HepG2 (cell line): Measurements from ENCODE around the gene PTPRE. TPM values are rescaled to one million over a fixed set of nuclear protein-coding genes. Genes with fewer than 3 reads are reported as not detected.

Source experiments
- ATAC-seq: fragments of 200-7000 bp; cut with Tn5 transposase; 3 replicates; pipeline ENCODE4 v1.9.1; 2020; ENCODE audit warnings: mild to moderate bottlenecking, moderate library complexity
- BruUV-seq: library from RNA; stranded (reverse); fragments of 400-500 nt; replicated peaks from 2 replicates; lab custom pipeline; 2021; lab: Mats Ljungman, UMichigan
- CTCF ChIA-PET: fragments of 300-600 bp; formaldehyde crosslinking; extraction: SDS; loops from one replicate; lab custom pipeline; 2021; ENCODE audit warnings: low total read pairs, inconsistent platforms, low intra/inter-chr PET ratio; lab: Yijun Ruan, JAX
- POLR2A ChIA-PET: fragments of 350-600 bp; sonication (Branson Sonifier 250); formaldehyde crosslinking; loops from one replicate; lab custom pipeline; 2020; ENCODE audit warnings: antibody characterized with exemption, inconsistent platforms; lab: Yijun Ruan, JAX
- DNase-seq: peaks from one replicate; pipeline ENCODE4 v3.0.0-alpha.2; 2015; ENCODE audit warnings: low spot score
- FAIRE-seq: peaks from 3 replicates; lab custom pipeline; 2011; peaks lifted over from hg19 to GRCh38; lab: Jason Lieb, UNC
- H2AFZ ChIP-seq: one replicate; pipeline ENCODE4 v1.6.1; 2011; ENCODE audit warnings: low read length, inconsistent platforms
- H3K27ac ChIP-seq: fragments of 300-600 bp; 3 replicates; pipeline ENCODE4 v1.8.0; 2011; ENCODE audit warnings: mixed run types, mild to moderate bottlenecking, mixed read lengths, low read length, inconsistent platforms; ENCODE audit not compliant: insufficient read depth; ENCODE audit errors: extremely low read length
- H3K27me3 ChIP-seq, 2 experiments: fragments of 200-600 bp in 1 of 2; 2 replicates in 1 of 2; 3 replicates in 1 of 2; pipeline versions ENCODE4 v1.6.0 to v1.8.0; 2011; ENCODE audit warnings: low read length in 2 of 2, mild to moderate bottlenecking in 2 of 2, moderate library complexity in 2 of 2, inconsistent platforms in 1 of 2; ENCODE audit not compliant: insufficient read depth in 2 of 2, control insufficient read depth in 1 of 2
- H3K36me3 ChIP-seq, 2 experiments: fragments of 200-600 bp in 1 of 2; replicated peaks in 1 of 2; 2 replicates in 1 of 2; 3 replicates in 1 of 2; pipeline versions ENCODE4 v1.5.1 to v1.8.0; 2011; ENCODE audit warnings: low read length in 2 of 2, inconsistent platforms in 1 of 2; ENCODE audit not compliant: insufficient read depth in 2 of 2, control insufficient read depth in 1 of 2
- H3K4me1 ChIP-seq: 2 replicates; pipeline ENCODE4 v1.5.1; 2012; ENCODE audit warnings: low read length, inconsistent platforms; ENCODE audit not compliant: insufficient read depth
- H3K4me2 ChIP-seq: 2 replicates; pipeline ENCODE4 v1.6.0; 2011; ENCODE audit warnings: low read depth, low read length, inconsistent platforms
- H3K4me3 ChIP-seq, 3 experiments: fragments of 200-600 bp in 1 of 3; sonication (generic), shearing (Covaris generic) in 1 of 3; replicated peaks in 1 of 3; 2 replicates each; pipeline ENCODE4 v1.5.1; 2011 to 2016; ENCODE audit warnings: low read length in 3 of 3, inconsistent platforms in 2 of 3, low read depth in 2 of 3, mild to moderate bottlenecking in 2 of 3, control low read depth in 1 of 3, mixed read lengths in 1 of 3; ENCODE audit not compliant: insufficient read depth in 1 of 3
- H3K79me2 ChIP-seq: one replicate; pipeline ENCODE4 v1.6.1; 2011; ENCODE audit warnings: low read length, inconsistent platforms; ENCODE audit not compliant: insufficient read depth
- H3K9ac ChIP-seq: 2 replicates; pipeline ENCODE4 v1.6.0; 2011; ENCODE audit warnings: mild to moderate bottlenecking, low read depth, low read length, inconsistent platforms; ENCODE audit not compliant: insufficient read depth
- H3K9me3 ChIP-seq: 2 replicates; pipeline ENCODE4 v1.5.1; 2012; ENCODE audit warnings: mild to moderate bottlenecking, low read length
- H4K20me1 ChIP-seq: 2 replicates; pipeline ENCODE4 v1.6.0; 2011; ENCODE audit warnings: inconsistent platforms, mild to moderate bottlenecking, low read length, moderate library complexity; ENCODE audit not compliant: insufficient read depth
- HDAC6 ChIP-seq: fragments of 200-600 bp; sonication (generic); IDR thresholded peaks from 2 replicates; pipeline ENCODE4 v1.7.0; 2017; ENCODE audit warnings: mild to moderate bottlenecking, antibody characterized with exemption, low read length, low read depth
- HNF4A ChIP-seq: sonication (generic); formaldehyde crosslinking; IDR thresholded peaks from 2 replicates; pipeline ENCODE4 v1.4.0; 2020; ENCODE audit warnings: missing genetic modification reagents
- HNF4G ChIP-seq, 2 experiments: sonication (generic) in 1 of 2; formaldehyde crosslinking in 1 of 2; IDR thresholded peaks; 2 replicates each; pipeline versions ENCODE4 v1.4.0 to v1.6.1; 2011 to 2020; ENCODE audit warnings: borderline replicate concordance in 2 of 2, low read depth in 2 of 2, mild to moderate bottlenecking in 2 of 2, low read length in 1 of 2, missing genetic modification reagents in 1 of 2, moderate library complexity in 1 of 2
- RNF2 ChIP-seq: fragments of 450-650 bp; conservative IDR thresholded peaks from 2 replicates; pipeline ENCODE4 v1.6.1; 2016; ENCODE audit warnings: low read depth
- SIN3A ChIP-seq: IDR thresholded peaks from 2 replicates; pipeline ENCODE4 v1.6.1; 2011; ENCODE audit warnings: low read depth, mild to moderate bottlenecking, control low read depth, low read length, borderline replicate concordance
- ZNF317 ChIP-seq: sonication (generic); formaldehyde crosslinking; IDR thresholded peaks from 2 replicates; pipeline ENCODE4 v1.5.0; 2020; ENCODE audit warnings: mild to moderate bottlenecking, missing genetic modification reagents
- ZNF891 ChIP-seq: sonication (generic); formaldehyde crosslinking; IDR thresholded peaks from 2 replicates; pipeline ENCODE4 v1.5.0; 2020; ENCODE audit warnings: mild to moderate bottlenecking, missing genetic modification reagents
- WGBS: methylation state at CpG from one replicate; pipeline ENCODE4 v1.1.6; 2017; ENCODE audit warnings: low lambda C conversion rate; 5-methylcytosine and 5-hydroxymethylcytosine counted together
- in situ Hi-C: cut with HindIII; loops from 2 replicates; pipeline ENCODE4 v1.10.0; 2017; ENCODE audit warnings: low pct_unique_long_range_greater_than_20kb; ENCODE audit not compliant: extremely low pct_ligation_motif_present
- intact Hi-C: fragments of 100-400 bp; cut with micrococcal nuclease; formaldehyde crosslinking; loops from one replicate; pipeline ENCODE4 v1.10.0; 2022; ENCODE audit not compliant: unreplicated experiment
- polyA plus RNA-seq, 8 experiments: library from polyadenylated mRNA; depleted of rRNA in 3 of 8; stranded (reverse) in 7 of 8; unstranded in 1 of 8; fragments of >200 nt; fragmentation: Illumina TruSeq in 4 of 8; extraction: Trizol in 4 of 8; gene quantifications; 2 replicates each; pipeline versions ENCODE4 v1.2.1 to v1.2.3, GENCODE V29; 2011 to 2016; ENCODE audit warnings: low read depth in 4 of 8, missing spikeins in 1 of 8, mixed read lengths in 1 of 8; ENCODE audit not compliant: insufficient read depth in 1 of 8
- total RNA-seq, 5 experiments: library from RNA; depleted of rRNA; stranded (reverse); fragments of >200 nt; fragmentation: Illumina TruSeq; extraction: Trizol; gene quantifications; 2 replicates each; pipeline ENCODE4 v1.2.3, GENCODE V29; 2016; ENCODE audit warnings: low read depth in 1 of 5

Gene PTPRE
- total and polyA plus RNA-seq, 2 of the 13 experiments (the other 11 are each of a cell fraction or from before 2014, with no cell fraction given), result 0.01 to 0.02 TPM

- intact Hi-C loops, result no loop called here
- peaks cover 33% of the 10 kb centered on the region for H3K9me3 ChIP-seq
- H4K20me1 ChIP-seq, result no peaks in the 10 kb centered on the region
- ATAC-seq (no peak), DNase-seq (no peak), FAIRE-seq (no peak)
- no peak overlapping the region for H3K4me3 ChIP-seq
- H3K27ac ChIP-seq, result no peak overlapping the region
- WGBS, result 8% methylated on average over 1 of the region's 1 CpG
- H3K9ac ChIP-seq, result no peak overlapping the region
- no peaks in the 10 kb centered on the region for H3K27me3 ChIP-seq
- ChIA-PET POLR2A (no interaction called here), CTCF (no interaction called here)
- no peaks in the 10 kb centered on the region for H3K79me2 ChIP-seq
- no peak overlapping the region for H3K4me2 ChIP-seq
- no TSS peak for BruUV-seq
- peaks cover 26% of the 10 kb centered on the region for H3K4me1 ChIP-seq
- TF ChIP-seq HDAC6, result no peak
- no peak for TF ChIP-seq RNF2
- TF ChIP-seq SIN3A, result no peak
- peak; percentile 28; the same call in 1 of the 2 replicates for TF ChIP-seq HNF4A
- H2AFZ ChIP-seq, result no peak overlapping the region
- in situ Hi-C loops, result loop anchor here (25.0 kb wide), 1 partner anchor 631 kb away; no protein-coding TSS in a partner anchor
- H3K36me3 ChIP-seq, result no peaks in the 10 kb centered on the region
Measured at GRCh38 chr10:127867805-127868204, 39.1 kb upstream of the PTPRE start.

GRCh38 chr10:127869329-127869728 is 37.6 kb upstream of the PTPRE start:
- FAIRE-seq, result no peak
- CTCF ChIA-PET, result no interaction called here

More at GRCh38 chr10:127869329-127869728, 37.6 kb upstream of the PTPRE start:
- Histone ChIP-seq H3K27ac (no peak overlapping the region), H3K9me3 (peaks cover 18% of the 10 kb centered on the region; the same call in 1 of the 2 replicates), H2AFZ (no peak overlapping the region)
- no peak for DNase-seq
- intact Hi-C loops, result no loop called here
- TF ChIP-seq HNF4G (IDR thresholded peaks at IDR 0.05; ENCODE audit: borderline replicate concordance, low read depth, low read length), result no peak
- TF ChIP-seq HNF4G (CRISPR knock-in tag; IDR thresholded peaks at IDR 0.05; ENCODE audit: borderline replicate concordance, low read depth), result no peak
- 0 out of 2 replicates have a peak, but pooled peaks have one; percentile 59 for TF ChIP-seq ZNF317 (CRISPR knock-in tag)
- no peak for TF ChIP-seq ZNF891 (CRISPR knock-in tag)
- TF ChIP-seq, all 625 proteins: peak for 1
- in situ Hi-C loops, result loop anchor here (25.0 kb wide), 1 partner anchor 632 kb away; no protein-coding TSS in a partner anchor
- BruUV-seq, result no TSS peak
- peaks cover 31% of the 10 kb centered on the region for H3K4me1 ChIP-seq
- H3K36me3 ChIP-seq, result no peaks in the 10 kb centered on the region
- H3K79me2 ChIP-seq, result no peaks in the 10 kb centered on the region
- ATAC-seq, result no peak
- no peaks in the 10 kb centered on the region for H3K27me3 ChIP-seq
- H3K9ac ChIP-seq, result no peak overlapping the region
- POLR2A ChIA-PET, result no interaction called here
- H4K20me1 ChIP-seq, result no peaks in the 10 kb centered on the region
- no peak overlapping the region for H3K4me2 ChIP-seq
- no peak overlapping the region for H3K4me3 ChIP-seq
